ENCODE measurements around the gene TBL1Y.
"Not testable (repeated sequence)": the region's sequence is repeated elsewhere in the genome, so short reads cannot be mapped to it uniquely, and the experiment has no call there.

Gene TBL1Y

GRCh38 chrY:6910372-6911252 is at the start of gene TBL1Y:
Gene TBL1Y (plus strand): TSS chrY:6910697. CDS start chrY:7025085, 114,388 bp downstream.
- H3K9me2 ChIP-seq (replicated peaks; ENCODE audit: low read depth, low read length) = no peaks in the 10 kb centered on the region
- H3F3A ChIP-seq (ENCODE audit: low read depth) = no peaks in the 10 kb centered on the region
- no peaks in the 10 kb centered on the region for H3K27me3 ChIP-seq (ENCODE audit: insufficient read depth, low read length, poor library complexity, severe bottlenecking)
- no peaks in the 10 kb centered on the region for H3K79me2 ChIP-seq (ENCODE audit: insufficient read depth, low read length)
- no peak within 1 kb of the TSS for H3K9ac ChIP-seq (ENCODE audit: low read depth, low read length, poor library complexity, severe bottlenecking)
- no peak within 1 kb of the TSS for H3K4me2 ChIP-seq (ENCODE audit: low read depth, low read length, poor library complexity, severe bottlenecking)
- H2AFZ ChIP-seq (ENCODE audit: low read length) = no peak within 1 kb of the TSS
- H3K4me1 ChIP-seq (ENCODE audit: insufficient read depth, low read length, poor library complexity, severe bottlenecking) = no peaks in the 10 kb centered on the region
- TF ChIP-seq EZH2phosphoT487 (IDR thresholded peaks at IDR 0.05; ENCODE audit: borderline replicate concordance) (no peak), CTCF (conservative IDR thresholded peaks at IDR 0.05; ENCODE audit: low read length) (no peak)
- no peaks in the 10 kb centered on the region for H3K36me3 ChIP-seq (ENCODE audit: insufficient read depth, low read length)
- H3K4me3 ChIP-seq (ENCODE audit: low read length, poor library complexity, severe bottlenecking) = no peak within 1 kb of the TSS
- no peaks in the 10 kb centered on the region for H3K9me3 ChIP-seq (ENCODE audit: insufficient read depth, low read depth, low read length)
- H4K20me1 ChIP-seq (ENCODE audit: insufficient read depth, low read length, poor library complexity, severe bottlenecking) = no peaks in the 10 kb centered on the region

- Histone ChIP-seq H2AFZ (ENCODE audit: low read length) (no peak overlapping the region), H3K9ac (ENCODE audit: low read depth, low read length, poor library complexity, severe bottlenecking) (no peak overlapping the region), H3K4me3 (ENCODE audit: low read length, poor library complexity, severe bottlenecking) (no peak overlapping the region), H3K9me2 (replicated peaks; ENCODE audit: low read depth, low read length) (no peaks in the 10 kb centered on the region), H4K20me1 (ENCODE audit: insufficient read depth, low read length, poor library complexity, severe bottlenecking) (no peaks in the 10 kb centered on the region), H3K27me3 (ENCODE audit: insufficient read depth, low read length, poor library complexity, severe bottlenecking) (no peaks in the 10 kb centered on the region), H3K36me3 (ENCODE audit: insufficient read depth, low read length) (no peaks in the 10 kb centered on the region), H3K9me3 (ENCODE audit: insufficient read depth, low read depth, low read length) (no peaks in the 10 kb centered on the region), H3K4me2 (ENCODE audit: low read depth, low read length, poor library complexity, severe bottlenecking) (no peak overlapping the region), H3K4me1 (ENCODE audit: insufficient read depth, low read length, poor library complexity, severe bottlenecking) (no peaks in the 10 kb centered on the region), H3F3A (ENCODE audit: low read depth) (no peaks in the 10 kb centered on the region), H3K79me2 (ENCODE audit: insufficient read depth, low read length) (no peaks in the 10 kb centered on the region)
- TF ChIP-seq CTCF (conservative IDR thresholded peaks at IDR 0.05; ENCODE audit: low read length) (no peak), EZH2phosphoT487 (IDR thresholded peaks at IDR 0.05; ENCODE audit: borderline replicate concordance) (no peak)
These were observed 16.0 kb upstream of the TBL1Y start for GRCh38 chrY:6894496-6894895.

DNA sequence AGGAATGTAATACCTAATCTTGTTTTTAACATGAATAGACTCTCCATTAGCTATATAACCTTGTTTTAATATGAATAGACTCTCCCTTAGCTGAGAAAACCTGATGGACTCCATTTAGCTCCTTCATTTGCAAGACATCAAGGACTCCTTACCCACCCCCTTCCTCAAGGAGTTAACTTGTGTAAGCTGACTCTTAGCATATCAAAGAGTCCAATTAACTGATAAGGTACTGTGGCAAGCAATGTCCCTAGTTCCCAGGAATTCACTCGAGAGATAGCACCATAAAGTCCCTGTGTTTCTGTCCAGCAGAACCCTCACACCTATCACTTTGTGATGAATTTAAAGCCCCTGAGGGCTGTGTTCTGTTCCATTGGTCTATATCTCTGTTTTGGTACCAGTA is 15.3 kb upstream of the TBL1Y start:
- no peaks in the 10 kb centered on the region for H3K9me2 ChIP-seq (replicated peaks; ENCODE audit: low read depth, low read length)
- TF ChIP-seq CTCF (conservative IDR thresholded peaks at IDR 0.05; ENCODE audit: low read length) (no peak), EZH2phosphoT487 (IDR thresholded peaks at IDR 0.05; ENCODE audit: borderline replicate concordance) (no peak)

GRCh38 chrY:6902116-6902515 is 8.4 kb upstream of the TBL1Y start:
- H3K79me2 ChIP-seq (ENCODE audit: insufficient read depth, low read length); H3K9ac ChIP-seq (ENCODE audit: low read depth, low read length, poor library complexity, severe bottlenecking); H3K36me3 ChIP-seq (ENCODE audit: insufficient read depth, low read length); H4K20me1 ChIP-seq (ENCODE audit: insufficient read depth, low read length, poor library complexity, severe bottlenecking); H3K4me1 ChIP-seq (ENCODE audit: insufficient read depth, low read length, poor library complexity, severe bottlenecking); H3F3A ChIP-seq (ENCODE audit: low read depth); H3K9me3 ChIP-seq (ENCODE audit: insufficient read depth, low read depth, low read length); H3K9me2 ChIP-seq (replicated peaks; ENCODE audit: low read depth, low read length); H3K4me3 ChIP-seq (ENCODE audit: low read length, poor library complexity, severe bottlenecking); H2AFZ ChIP-seq (ENCODE audit: low read length); H3K27me3 ChIP-seq (ENCODE audit: insufficient read depth, low read length, poor library complexity, severe bottlenecking); H3K4me2 ChIP-seq (ENCODE audit: low read depth, low read length, poor library complexity, severe bottlenecking): not testable (repeated sequence)

More for the DNA sequence above, 15.3 kb upstream of the TBL1Y start:
- H3K36me3 ChIP-seq (ENCODE audit: insufficient read depth, low read length) = no peaks in the 10 kb centered on the region
- no peaks in the 10 kb centered on the region for H3K27me3 ChIP-seq (ENCODE audit: insufficient read depth, low read length, poor library complexity, severe bottlenecking)
- H3F3A ChIP-seq (ENCODE audit: low read depth) = no peaks in the 10 kb centered on the region
- H2AFZ ChIP-seq (ENCODE audit: low read length) = no peak overlapping the region
- H3K9me3 ChIP-seq (ENCODE audit: insufficient read depth, low read depth, low read length) = no peaks in the 10 kb centered on the region
- no peaks in the 10 kb centered on the region for H3K4me1 ChIP-seq (ENCODE audit: insufficient read depth, low read length, poor library complexity, severe bottlenecking)
- H3K4me3 ChIP-seq (ENCODE audit: low read length, poor library complexity, severe bottlenecking) = no peak overlapping the region
- H4K20me1 ChIP-seq (ENCODE audit: insufficient read depth, low read length, poor library complexity, severe bottlenecking) = no peaks in the 10 kb centered on the region
- no peak overlapping the region for H3K9ac ChIP-seq (ENCODE audit: low read depth, low read length, poor library complexity, severe bottlenecking)
- no peaks in the 10 kb centered on the region for H3K79me2 ChIP-seq (ENCODE audit: insufficient read depth, low read length)
- H3K4me2 ChIP-seq (ENCODE audit: low read depth, low read length, poor library complexity, severe bottlenecking) = no peak overlapping the region

Measured in Loucy (cell line).